Measurements from ENCODE around the gene RUFY2.
"Not testable (repeated sequence)": the region's sequence is repeated elsewhere in the genome, so short reads cannot be mapped to it uniquely, and the experiment has no call there.

RUFY2 gene, protein sequence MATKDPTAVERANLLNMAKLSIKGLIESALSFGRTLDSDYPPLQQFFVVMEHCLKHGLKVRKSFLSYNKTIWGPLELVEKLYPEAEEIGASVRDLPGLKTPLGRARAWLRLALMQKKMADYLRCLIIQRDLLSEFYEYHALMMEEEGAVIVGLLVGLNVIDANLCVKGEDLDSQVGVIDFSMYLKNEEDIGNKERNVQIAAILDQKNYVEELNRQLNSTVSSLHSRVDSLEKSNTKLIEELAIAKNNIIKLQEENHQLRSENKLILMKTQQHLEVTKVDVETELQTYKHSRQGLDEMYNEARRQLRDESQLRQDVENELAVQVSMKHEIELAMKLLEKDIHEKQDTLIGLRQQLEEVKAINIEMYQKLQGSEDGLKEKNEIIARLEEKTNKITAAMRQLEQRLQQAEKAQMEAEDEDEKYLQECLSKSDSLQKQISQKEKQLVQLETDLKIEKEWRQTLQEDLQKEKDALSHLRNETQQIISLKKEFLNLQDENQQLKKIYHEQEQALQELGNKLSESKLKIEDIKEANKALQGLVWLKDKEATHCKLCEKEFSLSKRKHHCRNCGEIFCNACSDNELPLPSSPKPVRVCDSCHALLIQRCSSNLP

DNA sequence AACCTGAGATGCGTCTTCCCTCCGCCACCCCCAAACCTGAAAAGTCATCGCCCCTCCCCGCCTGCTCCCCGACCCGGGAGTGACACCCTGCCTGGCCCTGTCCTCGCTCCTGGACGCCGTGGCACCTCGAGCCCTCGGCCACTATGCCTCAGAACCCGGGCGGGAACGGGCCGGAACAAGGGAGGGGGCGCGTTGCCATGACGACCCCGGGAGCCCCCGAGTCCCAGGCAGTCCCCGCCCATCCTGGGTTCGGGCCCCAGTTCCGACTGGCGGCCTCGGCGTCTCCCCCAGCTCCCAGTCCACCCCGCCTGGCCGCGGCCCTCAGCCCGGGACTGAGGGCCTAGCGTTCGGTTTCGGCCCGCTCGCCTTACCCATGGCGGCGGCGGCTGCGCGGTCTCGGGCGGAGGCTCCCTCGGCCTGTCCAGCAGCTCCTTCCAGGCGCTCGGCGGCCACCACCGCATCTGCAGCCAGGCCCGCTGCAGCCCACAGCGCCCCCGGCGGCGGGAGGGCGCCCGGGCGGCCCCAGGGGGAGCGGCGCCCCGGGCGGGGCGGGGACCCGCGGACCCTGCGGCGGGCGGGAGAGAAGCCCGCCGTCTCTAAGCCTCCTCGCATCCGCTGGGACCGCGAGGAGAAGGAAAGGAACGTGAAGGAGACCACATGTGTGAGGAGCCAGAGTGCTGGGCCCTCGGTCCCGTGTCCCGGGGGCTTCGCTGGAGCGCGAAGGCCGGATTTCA lies at the start of gene RUFY2:
Gene RUFY2 (minus strand): TSS at position 463 of the 734 bp plus-strand sequence. CDS start 88 bp downstream, at position 375.
- DNase-seq: peak; percentile 76

DNA sequence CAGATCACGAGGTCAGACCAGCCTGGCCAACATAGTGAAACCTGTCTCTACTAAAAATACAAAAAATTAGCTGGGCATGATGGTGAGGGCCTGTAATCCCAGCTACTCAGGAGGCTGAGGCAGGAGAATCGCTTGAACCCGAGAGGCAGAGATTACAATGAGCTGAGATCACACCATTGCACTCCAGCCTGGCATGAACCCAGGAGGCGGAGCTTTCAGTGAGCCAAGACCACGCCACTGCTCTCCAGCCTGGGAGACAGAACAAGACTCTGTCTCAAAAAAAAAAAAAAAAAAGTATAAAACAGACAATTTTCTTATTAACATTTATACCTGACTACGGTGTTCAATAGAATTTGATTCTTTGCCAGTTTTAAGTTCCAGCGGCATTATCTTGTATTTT lies 42.6 kb upstream of the RUFY2 start:
- DNase-seq: not testable (repeated sequence)

DNA sequence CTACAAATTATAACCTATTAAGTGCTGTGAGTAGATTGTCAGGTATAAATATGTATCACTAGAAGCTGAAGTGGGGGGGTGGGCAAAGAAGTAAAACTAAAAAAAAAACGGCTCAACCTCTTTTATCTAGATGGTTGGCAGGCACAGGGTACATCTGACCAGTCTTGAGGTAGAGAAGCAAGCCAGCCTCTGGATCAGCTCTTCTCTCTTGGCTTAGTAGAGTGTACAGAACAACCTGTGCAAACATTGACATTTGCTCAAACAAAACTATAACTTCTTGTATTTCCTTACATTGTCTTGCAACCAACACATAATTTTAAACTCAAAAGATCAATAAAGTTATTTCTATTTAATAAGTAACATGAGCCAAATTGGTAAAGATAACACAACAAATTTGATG lies 39.1 kb upstream of the RUFY2 start:
- no peak for DNase-seq

DNA sequence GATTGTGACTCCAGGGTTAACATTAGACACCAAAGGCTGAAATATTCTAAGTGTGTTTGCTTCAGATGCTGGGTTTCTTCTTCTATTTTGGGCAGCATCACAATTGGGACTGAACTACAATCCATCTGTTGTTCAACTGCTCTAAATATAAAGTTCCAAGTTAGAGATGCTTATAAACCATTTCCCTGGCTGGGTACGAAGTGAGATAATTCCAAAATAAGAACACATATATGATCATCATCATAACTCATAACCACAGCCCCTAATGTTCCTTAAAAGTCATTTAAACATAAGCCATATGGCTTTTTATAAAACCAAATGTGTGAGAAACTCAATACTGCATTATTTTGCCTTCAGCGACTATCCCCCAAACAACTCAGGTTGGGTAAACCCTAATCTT lies 35.9 kb upstream of the RUFY2 start:
- no peak for DNase-seq

DNA sequence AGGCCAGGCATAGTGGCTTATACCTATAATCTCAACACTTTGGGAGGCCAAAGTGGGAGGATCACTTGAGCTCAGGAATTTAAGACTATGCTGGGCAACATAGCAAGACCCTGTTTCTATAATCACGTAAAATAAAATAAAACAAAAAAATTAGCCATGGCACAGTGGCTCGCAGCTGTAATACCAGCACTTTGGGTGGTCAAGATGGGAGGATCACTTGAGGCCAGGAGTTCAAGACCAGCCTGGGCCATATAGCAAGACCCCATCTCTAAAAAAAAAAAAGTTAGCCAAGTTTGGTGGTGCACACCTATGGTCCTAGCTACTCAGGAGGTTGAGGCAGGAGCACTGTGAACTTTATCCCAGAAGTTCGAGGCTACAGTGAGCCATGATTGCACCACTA lies 33.8 kb upstream of the RUFY2 start:
- DNase-seq: no peak

DNA sequence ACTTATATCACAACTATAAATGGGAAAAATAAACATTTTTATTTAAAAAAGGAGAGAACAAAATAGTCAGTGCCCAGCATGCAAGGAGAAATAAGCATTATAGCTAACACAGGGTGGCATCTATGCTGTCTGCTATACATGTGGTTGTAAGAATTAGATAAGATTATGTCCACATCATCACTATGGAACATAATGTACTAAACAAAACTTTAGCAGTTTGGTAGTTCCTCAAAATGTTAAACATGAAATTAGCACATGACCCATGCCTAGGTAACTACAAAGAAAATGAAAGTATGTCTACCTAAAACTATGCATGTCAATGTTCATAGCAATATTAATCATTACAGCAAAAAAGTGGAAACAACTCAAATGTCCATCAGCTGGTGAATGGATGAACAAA lies 28.7 kb upstream of the RUFY2 start:
- no peak for DNase-seq

DNA sequence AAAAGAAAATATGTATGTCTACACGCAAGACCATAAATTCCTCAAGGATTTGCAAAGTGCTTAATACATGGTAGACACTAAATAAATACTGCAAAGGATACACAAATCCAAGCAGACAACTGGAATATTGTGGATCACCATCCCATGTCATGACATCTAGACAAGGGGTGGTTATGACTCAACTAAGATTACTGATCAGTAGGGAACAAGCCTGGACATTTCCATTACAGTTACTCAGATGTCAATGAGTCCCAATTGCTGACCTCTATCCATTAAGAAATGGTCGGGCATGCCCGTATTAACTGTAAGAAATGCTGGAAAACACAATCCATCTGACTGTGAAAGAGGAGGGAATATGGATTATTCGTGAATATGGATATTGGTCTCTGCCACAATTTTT lies 27.6 kb upstream of the RUFY2 start:
- no peak for DNase-seq

DNA sequence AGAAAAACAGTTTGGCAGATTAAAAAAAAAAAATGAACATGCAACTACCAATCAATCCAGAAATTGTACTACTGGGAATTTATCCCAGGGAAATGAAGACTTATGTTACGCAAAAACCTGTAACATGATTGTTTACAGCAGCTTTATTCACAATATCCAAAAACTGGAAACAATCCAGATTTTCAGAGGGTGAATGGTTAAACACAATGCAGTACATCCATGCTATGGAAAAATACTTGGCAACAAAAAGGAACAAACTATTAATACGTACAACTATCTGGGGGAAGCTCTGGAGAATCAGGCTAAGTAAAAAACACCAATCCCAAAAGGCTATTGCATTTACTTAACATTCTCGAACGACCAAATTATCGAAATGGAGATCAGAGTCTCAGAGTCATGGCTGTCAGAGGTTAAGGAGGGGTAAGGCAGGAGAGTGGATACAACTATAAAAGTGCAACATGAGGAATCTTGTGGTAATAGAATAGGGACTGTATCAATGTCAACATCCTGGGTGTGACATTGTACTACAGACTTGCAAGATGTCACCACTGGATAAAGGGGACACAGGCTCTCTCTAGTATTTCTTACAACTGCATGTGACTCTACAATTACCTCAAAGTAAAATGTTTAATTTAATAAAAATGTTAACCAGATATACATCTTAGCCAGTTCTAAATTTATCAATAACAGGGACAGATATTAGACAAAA lies 21.5 kb upstream of the RUFY2 start:
- no peak for DNase-seq

DNA sequence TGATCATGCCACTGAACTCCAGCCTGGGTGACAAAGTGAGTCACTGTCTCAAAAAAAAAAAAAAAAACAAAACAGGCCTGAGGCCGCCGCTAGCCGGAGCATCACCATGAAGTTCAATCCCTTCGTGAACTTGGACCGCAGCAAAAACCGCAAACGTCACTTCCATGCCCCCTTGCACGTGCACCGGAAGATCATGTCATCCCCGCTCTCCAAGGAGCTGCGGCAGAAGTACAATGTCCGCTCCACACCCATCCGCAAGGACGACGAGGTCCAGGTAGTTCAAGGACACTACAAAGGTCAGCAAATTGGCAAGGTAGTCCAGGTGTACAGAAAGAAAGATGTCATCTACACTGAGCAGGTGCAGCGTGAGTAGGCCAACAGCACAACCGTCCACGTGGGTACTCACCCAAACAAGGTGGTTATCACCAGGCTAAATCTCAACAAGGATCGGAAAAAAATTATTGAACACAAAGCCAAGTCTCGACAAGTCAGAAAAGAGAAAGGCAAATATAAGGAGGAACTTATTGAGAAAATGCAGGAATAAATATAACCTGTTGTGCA lies 17.5 kb upstream of the RUFY2 start:
- DNase-seq: no peak

DNA sequence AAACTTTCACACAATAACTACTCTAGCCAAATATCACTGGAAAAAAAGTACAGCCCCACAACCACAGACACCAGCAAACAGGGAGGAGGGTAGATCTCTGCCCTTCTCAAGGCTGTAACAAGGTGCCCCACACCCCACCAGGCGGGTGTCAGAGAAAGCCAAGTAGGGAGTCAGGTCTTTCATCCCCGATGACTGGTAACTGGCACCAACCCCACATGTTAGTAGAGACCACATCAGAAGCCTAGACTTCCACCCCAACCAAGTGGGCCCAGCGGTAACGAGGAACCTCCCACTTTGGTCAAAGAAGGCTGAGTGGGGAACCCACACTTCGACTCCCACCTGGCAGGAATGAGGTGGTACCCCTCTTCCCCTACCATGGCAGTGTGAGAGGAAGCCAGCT lies 16.4 kb upstream of the RUFY2 start:
- DNase-seq: no peak

DNA sequence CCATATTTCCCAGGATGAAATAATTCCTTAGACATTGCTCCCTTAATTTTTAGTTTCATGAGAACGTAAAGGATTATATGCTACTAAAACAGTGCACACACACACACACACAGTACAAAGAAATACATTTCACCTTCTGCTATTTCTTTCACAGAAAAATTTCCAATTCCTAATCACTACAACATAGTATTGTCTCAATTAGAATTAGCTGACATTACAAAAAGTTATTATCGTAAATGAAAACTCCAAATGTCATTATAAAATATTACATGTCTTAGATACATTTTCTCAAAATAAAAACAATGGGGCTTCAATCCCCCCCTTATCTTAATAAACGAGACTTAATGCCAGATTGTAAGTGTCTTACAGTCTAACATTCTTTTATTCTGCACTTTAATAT lies 12.3 kb upstream of the RUFY2 start:
- DNase-seq: no peak

DNA sequence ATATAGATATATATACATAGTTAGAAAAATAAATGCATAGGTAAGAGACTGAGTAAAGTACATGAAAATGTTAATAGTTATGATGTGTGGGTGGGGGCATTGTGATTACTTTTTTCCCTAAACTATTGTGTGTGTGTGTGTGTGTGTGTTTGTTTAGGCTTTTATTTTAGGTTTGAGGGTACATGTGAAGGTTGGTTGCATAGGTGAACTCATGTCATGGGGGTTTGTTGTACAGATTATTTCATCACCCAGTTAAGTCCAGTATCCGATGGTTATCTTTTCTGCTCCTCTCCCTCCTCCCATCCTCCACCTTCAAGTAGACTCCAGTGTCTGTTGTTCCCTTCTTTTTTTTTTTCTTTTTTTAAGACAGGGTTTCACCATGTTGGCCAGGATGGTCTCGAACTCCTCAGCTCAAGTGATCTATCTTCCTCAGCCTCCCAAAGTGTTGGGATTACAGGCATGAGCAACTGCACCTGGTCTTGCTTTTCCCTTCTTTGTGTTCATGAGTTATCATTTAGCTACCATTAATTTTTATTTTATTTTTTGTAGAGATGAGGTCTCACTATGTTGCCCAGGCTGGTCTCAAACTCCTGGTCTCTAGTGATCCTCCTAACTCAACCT lies 1.9 kb upstream of the RUFY2 start:
- no peak for DNase-seq

DNA sequence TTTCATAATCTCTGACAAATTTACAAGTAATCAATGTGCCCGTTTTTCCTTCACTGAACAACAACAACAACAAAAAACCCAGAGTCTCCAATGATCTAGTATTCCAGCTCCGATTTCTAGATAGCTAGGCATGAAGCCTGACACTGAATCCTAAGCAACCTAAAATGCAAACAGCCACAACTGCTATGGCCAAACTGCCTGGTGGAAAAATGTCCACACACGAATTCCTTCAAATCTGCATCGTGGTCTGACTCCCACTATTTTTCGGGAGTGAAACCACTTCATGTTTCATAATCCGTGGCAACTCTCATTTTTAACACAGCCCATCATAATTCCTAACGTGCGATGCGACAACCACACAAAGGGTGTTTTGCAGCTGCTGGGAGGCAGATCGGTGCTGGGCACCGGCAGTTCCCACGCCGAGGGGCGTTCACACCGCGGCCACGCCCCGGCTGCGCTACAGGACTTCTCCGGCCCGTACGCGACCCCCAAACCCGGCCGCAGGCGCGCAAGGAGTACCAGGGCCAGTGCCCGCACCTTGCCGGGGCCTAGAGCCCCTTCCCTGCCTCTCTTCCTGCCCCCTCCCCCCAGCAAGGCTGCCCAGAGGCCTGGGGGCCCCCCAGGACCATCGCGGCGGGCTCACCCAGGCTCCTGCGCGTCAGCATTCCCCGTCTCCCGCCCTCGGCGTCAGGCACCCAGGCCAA lies 814 bp downstream of the RUFY2 start:
- DNase-seq: peak; percentile 9

DNA sequence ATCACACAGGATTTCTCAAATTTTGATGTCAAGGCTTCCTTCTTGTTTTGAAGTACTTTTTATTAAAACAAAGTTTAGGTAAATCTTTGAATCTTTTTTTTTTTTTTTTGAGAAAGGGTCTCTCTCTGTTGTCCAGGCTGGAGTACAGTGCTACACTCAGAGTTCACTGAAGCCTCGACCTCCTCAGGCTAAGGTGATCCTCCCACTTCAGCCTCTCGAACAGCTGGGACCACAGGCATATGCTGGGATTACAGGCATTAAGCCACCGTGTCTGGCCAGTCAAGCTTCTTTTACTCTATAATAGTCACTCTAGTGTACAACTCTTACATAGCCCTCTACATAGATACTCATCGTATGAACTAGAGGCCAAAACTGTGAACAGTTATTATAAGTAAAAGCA lies 3.4 kb downstream of the RUFY2 start:
- no peak for DNase-seq

DNA sequence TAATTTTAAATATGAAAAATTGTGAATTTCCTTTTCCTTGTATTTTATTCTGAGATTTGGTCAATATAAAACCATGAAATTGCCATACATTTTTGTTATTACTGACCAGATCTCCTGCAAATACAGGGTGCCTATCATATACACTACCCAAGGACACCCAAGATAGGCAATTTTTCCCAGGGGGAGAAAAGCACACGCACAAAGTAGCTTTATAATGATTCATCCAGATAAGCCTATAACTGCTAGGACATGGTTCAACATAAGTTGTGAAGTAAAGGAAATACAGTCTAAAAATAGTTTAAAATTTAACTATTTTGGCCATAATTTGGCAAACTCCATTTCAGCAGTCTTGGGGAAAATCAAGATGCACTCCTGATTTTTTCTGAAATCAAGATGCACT lies 4.8 kb downstream of the RUFY2 start:
- no peak for DNase-seq

DNA sequence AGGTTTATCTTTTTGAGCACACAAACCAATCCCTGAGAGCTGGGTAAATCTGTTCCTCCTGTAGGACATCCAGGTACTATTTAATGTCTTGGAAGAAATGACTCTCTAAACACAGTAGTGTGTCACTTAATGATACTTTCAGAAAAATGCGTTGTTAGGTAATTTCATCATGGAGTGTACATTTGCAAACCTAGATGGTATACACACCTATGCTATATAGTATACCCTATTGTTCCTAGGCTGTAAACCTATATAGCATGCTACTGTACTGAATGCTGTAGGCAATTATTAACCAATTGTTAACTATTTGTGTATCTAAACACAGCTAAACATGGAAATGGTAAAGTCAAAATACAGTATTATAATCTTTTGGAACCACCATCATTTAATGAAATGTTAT lies 10.1 kb downstream of the RUFY2 start:
- DNase-seq: no peak

DNA sequence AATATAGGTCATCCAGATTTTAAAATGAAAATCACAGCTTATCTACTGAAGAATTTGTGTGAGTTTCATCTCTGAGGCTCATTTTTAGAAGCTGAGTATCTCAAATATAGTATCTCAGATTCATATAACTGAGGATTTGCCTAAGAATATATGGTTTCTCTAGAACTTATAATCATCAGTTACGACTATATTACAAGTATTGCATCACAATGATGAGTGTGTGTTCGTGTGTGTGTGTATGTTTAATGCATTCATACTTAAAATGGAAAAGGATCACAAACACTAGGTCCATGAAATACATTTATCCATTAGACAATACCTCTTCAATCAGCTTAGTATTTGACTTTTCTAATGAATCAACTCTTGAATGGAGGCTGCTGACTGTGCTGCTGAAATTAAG lies 21.3 kb downstream of the RUFY2 start:
- DNase-seq: no peak

DNA sequence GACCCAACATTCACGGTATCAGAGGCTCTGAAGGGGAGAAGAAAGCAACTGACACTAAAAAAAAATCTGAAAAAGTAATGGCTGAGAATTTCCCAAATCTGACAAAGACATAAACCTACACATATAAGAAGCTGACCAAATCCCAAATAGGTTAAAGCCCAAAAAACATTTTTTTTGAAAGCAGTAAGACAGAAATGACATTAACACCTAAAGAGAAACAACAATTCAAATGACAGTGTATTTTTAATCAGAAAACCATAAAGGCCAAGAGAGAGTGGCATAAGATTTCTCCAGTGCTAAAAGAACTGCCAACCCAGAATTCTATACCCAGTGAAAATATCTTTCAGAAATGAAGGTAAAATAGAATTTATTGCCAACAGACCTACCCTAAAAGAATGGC lies 35.5 kb downstream of the RUFY2 start:
- DNase-seq: no peak

DNA sequence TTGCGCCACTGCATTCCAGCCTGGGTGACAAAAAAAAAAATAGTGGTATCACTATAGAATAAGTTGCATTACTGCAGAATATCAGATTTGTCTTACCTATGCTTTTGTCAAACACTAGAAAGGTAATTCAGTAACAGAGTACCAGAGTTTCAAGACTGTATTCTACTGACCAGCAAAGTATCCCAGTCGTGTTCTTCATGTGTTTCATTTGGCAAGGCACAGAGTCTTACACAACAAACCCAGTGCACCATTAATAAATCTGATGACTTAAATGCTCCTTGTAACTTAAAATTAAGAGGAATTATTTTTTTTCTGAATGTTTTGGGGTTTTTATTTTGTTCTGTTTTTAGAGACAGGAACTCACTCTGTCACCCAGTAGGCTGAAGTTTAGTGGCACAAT lies 40.0 kb downstream of the RUFY2 start:
- DNase-seq: no peak

DNA sequence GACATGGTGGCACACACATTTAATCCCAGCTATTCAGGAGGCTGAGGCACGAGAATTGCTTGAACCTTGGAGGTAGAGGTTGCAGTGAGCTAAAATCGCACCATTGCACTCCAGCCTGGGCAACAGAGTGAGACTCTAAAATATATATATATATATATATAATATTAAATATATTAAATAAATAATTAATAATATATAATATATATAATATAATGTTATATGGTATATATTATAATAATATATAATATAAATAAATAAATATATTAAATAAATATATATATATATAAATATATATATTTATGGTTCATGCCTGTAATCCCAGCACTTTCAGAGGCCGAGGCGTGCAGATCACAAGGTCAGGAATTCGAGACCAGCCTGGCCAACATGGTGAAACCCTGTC lies 40.5 kb downstream of the RUFY2 start:
- no peak for DNase-seq

DNA sequence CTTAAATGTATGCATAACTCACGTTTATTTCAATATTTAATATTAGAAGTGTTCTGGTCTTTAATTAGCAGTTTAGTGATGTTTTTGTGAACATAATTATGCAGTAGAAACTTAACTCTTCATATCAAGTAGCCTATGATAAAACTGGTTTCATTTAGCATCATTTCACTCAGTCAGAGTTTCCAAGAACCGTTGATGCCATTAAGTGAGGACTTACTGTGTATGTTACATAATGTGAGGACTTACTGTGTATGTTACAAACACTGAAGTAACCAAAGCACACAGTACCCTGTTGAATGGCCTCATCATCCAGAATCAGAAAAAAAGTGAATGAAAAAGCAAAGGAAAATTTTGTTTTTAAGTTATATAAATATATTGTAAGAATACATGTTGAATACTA lies 41.5 kb downstream of the RUFY2 start:
- DNase-seq: no peak

Data from stimulated activated naive CD4-positive, alpha-beta T cell treated with Interleukin-2 at 50 U/mL for 16 hours (primary cell).